A673 (cell line): ENCODE data around the gene SLC4A7. TPM values are rescaled to one million over a fixed set of nuclear protein-coding genes. Genes with fewer than 3 reads are reported as not detected.

Experiments used
- BruUV-seq: library from RNA; stranded (reverse); fragments of 400-500 nt; replicated peaks from 2 replicates; lab custom pipeline; 2021; lab: Mats Ljungman, UMichigan
- CTCF ChIA-PET: fragments of 300-600 bp; sonication (Branson Sonifier 250); formaldehyde crosslinking; loops from one replicate; lab custom pipeline; 2022; ENCODE audit warnings: antibody characterized with exemption; lab: Charles Lee
- POLR2A ChIA-PET: fragments of 300-600 bp; sonication (Branson Sonifier 250); formaldehyde crosslinking; loops from one replicate; lab custom pipeline; 2022; ENCODE audit warnings: antibody characterized with exemption; ENCODE audit not compliant: low non-redundant PET; lab: Charles Lee
- DNase-seq: peaks from one replicate; pipeline ENCODE4 v3.0.0-alpha.2; 2015; ENCODE audit warnings: low spot score
- H3K27ac ChIP-seq: fragments of 200-600 bp; sonication (generic); 2 replicates; pipeline ENCODE4 v1.5.1; 2016; ENCODE audit warnings: mixed run types, low read depth, mild to moderate bottlenecking, mixed read lengths, antibody characterized with exemption, low read length; ENCODE audit not compliant: poor library complexity, severe bottlenecking
- H3K27me3 ChIP-seq: fragments of 200-600 bp; sonication (generic); replicated peaks from 2 replicates; pipeline ENCODE4 v1.6.1; 2017; ENCODE audit warnings: mixed run types, low read depth, mild to moderate bottlenecking, mixed read lengths, antibody characterized with exemption, low read length; ENCODE audit not compliant: insufficient read depth, poor library complexity
- H3K36me3 ChIP-seq: fragments of 200-600 bp; sonication (generic); 2 replicates; pipeline ENCODE4 v1.6.1; 2016; ENCODE audit warnings: mixed run types, mild to moderate bottlenecking, mixed read lengths, antibody characterized with exemption, low read length; ENCODE audit not compliant: insufficient read depth, poor library complexity, severe bottlenecking
- H3K4me1 ChIP-seq: fragments of 200-600 bp; sonication (generic); 2 replicates; pipeline ENCODE4 v1.6.1; 2017; ENCODE audit warnings: mixed run types, mild to moderate bottlenecking, mixed read lengths, antibody characterized with exemption, low read length; ENCODE audit not compliant: insufficient read depth, poor library complexity, severe bottlenecking
- H3K4me3 ChIP-seq: fragments of 200-600 bp; sonication (generic); 2 replicates; pipeline ENCODE4 v1.5.1; 2016; ENCODE audit warnings: low read depth, mixed run types, mild to moderate bottlenecking, mixed read lengths, low read length; ENCODE audit not compliant: poor library complexity, severe bottlenecking
- H3K9me3 ChIP-seq: fragments of 200-600 bp; sonication (generic); 2 replicates; pipeline ENCODE4 v1.6.1; 2016; ENCODE audit warnings: mixed run types, low read depth, mild to moderate bottlenecking, mixed read lengths, antibody characterized with exemption, low read length; ENCODE audit not compliant: poor library complexity, severe bottlenecking
- EZH2 ChIP-seq: fragments of 200-600 bp; sonication (generic); IDR thresholded peaks from 2 replicates; pipeline ENCODE4 v1.6.1; 2017; ENCODE audit warnings: borderline replicate concordance, low read depth, mild to moderate bottlenecking, mixed read lengths, antibody characterized with exemption, low read length; ENCODE audit not compliant: poor library complexity, severe bottlenecking
- intact Hi-C: fragments of 100-400 bp; cut with micrococcal nuclease; formaldehyde crosslinking; loops from one replicate; pipeline ENCODE4 v1.10.0; 2022; ENCODE audit not compliant: unreplicated experiment
- total RNA-seq: library from RNA; stranded (reverse); gene quantifications from 2 replicates; pipeline ENCODE4 v1.2.3, GENCODE V29; 2021
- TF ChIP-seq, protein P1 (sequence below): fragments of 300-800, 200-600 bp; sonication (generic); conservative IDR thresholded peaks from 2 replicates; pipeline ENCODE4 v1.5.1; 2017; ENCODE audit warnings: low read depth, mild to moderate bottlenecking, antibody characterized with exemption, low read length, moderate library complexity, mixed read lengths

Gene SLC4A7
- total RNA-seq, 1 experiment from 2014 or later, result 22.6 TPM

DNA sequence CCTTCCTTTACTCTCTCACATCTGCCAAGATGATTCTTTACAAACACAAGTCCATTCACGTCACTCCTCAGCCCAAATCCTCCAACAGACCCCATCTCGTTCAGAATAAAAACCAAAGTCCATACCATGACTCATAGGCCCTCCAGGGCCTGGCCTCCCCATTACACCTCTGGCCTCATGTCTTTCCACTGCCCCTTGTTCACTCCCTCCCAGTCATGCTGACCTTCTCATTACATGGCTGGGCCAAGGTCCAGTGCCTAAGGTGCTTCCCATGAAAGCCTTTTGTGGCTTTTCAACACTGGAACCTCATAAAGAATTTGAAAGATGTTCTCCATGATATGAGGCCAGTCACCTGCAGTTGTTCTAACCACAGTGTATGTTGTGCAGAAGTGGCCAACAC lies 159.5 kb downstream of the SLC4A7 start:
- no peak overlapping the region for H3K4me3 ChIP-seq
- DNase-seq, result no peak
- ChIA-PET CTCF (no interaction called here), POLR2A (no interaction called here)
- intact Hi-C loops, result no loop called here
- no peaks in the 10 kb centered on the region for H3K27me3 ChIP-seq
- BruUV-seq, result no TSS peak
- H3K4me1 ChIP-seq, result no peaks in the 10 kb centered on the region
- no peaks in the 10 kb centered on the region for H3K36me3 ChIP-seq
- no peaks in the 10 kb centered on the region for H3K9me3 ChIP-seq
- no peak overlapping the region for H3K27ac ChIP-seq
- TF ChIP-seq EZH2, result no peak

DNA sequence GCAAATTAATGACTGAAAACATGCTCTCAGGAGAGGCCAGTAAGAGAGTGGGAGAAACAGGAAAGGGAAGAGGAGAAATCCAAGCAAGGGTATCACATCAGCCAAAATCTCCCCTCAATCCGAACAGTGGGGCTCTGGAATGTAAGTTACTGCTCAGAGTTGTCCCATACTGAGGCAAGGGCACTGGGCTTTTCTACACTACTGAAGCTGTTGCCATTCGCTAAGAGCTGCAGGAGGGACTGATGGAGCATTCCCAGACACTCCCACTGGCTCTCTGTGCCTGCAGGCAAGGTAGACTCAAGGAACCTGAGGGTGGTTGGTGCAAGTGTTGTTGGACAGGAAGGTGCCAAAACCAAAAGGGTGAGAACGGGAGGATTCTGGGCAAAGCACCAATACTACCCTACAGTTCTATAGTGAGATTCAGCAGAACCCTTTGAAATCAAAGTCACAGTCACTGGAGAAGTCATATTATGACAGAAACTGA lies 161.1 kb downstream of the SLC4A7 start:
- no peak overlapping the region for H3K4me3 ChIP-seq
- intact Hi-C loops, result no loop called here
- DNase-seq, result no peak
- H3K36me3 ChIP-seq, result no peaks in the 10 kb centered on the region
- POLR2A ChIA-PET, result no interaction called here
- H3K4me1 ChIP-seq, result no peaks in the 10 kb centered on the region
- no peak for TF ChIP-seq EZH2
- TF ChIP-seq, protein P1, sequence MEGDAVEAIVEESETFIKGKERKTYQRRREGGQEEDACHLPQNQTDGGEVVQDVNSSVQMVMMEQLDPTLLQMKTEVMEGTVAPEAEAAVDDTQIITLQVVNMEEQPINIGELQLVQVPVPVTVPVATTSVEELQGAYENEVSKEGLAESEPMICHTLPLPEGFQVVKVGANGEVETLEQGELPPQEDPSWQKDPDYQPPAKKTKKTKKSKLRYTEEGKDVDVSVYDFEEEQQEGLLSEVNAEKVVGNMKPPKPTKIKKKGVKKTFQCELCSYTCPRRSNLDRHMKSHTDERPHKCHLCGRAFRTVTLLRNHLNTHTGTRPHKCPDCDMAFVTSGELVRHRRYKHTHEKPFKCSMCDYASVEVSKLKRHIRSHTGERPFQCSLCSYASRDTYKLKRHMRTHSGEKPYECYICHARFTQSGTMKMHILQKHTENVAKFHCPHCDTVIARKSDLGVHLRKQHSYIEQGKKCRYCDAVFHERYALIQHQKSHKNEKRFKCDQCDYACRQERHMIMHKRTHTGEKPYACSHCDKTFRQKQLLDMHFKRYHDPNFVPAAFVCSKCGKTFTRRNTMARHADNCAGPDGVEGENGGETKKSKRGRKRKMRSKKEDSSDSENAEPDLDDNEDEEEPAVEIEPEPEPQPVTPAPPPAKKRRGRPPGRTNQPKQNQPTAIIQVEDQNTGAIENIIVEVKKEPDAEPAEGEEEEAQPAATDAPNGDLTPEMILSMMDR, result no peak
- no peaks in the 10 kb centered on the region for H3K9me3 ChIP-seq
- H3K27me3 ChIP-seq, result no peaks in the 10 kb centered on the region
- H3K27ac ChIP-seq, result no peak overlapping the region
- BruUV-seq, result no TSS peak
- CTCF ChIA-PET, result no interaction called here

Other genes starting within 250 kb of the SLC4A7 start
- gene NEK10, start 115.0 kb downstream of the SLC4A7 start, total RNA-seq, result 0.34 and 0.79 TPM in 2 replicates
- gene EOMES, start 237.9 kb upstream of the SLC4A7 start, total RNA-seq, result not detected in 2 replicates